GM11168 (cell line): Measurements from ENCODE around the gene PARD3.
"Not testable (repeated sequence)": the region's sequence is repeated elsewhere in the genome, so short reads cannot be mapped to it uniquely, and the experiment has no call there.

Experiments
- in situ Hi-C: fragments of 300-500 bp; cut with MboI; formaldehyde crosslinking; loops from one replicate; pipeline ENCODE4 v1.12.0; 2022; ENCODE audit warnings: low sequenced_read_pairs; ENCODE audit not compliant: unreplicated experiment

PARD3 gene

DNA sequence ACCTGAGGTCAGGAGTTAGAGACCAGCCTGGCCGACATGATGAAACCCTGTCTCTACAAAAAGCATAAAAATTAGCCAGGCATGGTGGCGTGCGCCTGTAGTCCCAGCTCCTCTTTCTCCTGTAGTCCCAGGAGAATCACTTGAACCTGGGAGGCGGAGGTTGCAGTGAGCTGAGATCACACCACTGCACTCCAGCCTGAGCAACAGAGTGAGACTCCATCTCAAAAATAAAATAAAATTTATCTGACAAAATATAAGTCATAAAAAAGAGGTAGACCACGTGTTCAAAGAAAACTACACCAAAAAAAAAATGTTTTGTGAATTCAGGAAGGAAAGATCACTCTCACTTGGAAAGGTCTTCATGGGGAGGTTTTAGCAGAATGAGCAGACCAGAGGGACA lies 114.3 kb downstream of the PARD3 start:
- in situ Hi-C loops, result not testable (repeated sequence)

- in situ Hi-C loops, result no loop called here
These were observed 115.1 kb downstream of the PARD3 start for GRCh38 chr10:34699904-34700517.

DNA sequence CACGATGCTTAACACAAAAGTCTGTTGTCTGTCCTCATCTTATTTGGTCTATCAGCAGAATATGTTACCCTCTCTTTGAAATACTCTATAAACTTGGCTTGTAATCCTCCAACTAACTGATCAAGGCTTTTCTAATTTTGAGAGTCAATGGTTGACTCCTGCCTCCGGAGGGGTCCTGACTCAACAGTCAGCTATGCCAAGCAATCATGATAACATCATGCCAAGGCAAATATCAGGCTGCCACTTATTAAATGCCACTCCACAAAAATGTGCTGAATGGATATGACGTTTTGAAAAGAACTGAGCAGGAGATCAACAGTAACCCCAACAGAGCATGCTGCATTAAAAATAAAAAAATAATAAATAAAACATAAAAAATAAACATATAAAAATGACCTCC lies 116.1 kb downstream of the PARD3 start:
- in situ Hi-C loops, result no loop called here

GRCh38 chr10:34698248-34698831 lies 116.8 kb downstream of the PARD3 start:
- in situ Hi-C loops, result no loop called here

GRCh38 chr10:34697351-34698247 lies 117.5 kb downstream of the PARD3 start:
- in situ Hi-C loops, result no loop called here

- in situ Hi-C loops, result no loop called here
These were observed 118.7 kb downstream of the PARD3 start for GRCh38 chr10:34696423-34696822.

GRCh38 chr10:34690383-34691049 lies 124.6 kb downstream of the PARD3 start:
- in situ Hi-C loops, result no loop called here

- in situ Hi-C loops, result no loop called here
These were observed 126.0 kb downstream of the PARD3 start for GRCh38 chr10:34689053-34689452.

GRCh38 chr10:34687434-34688210 lies 127.5 kb downstream of the PARD3 start:
- in situ Hi-C loops, result no loop called here

DNA sequence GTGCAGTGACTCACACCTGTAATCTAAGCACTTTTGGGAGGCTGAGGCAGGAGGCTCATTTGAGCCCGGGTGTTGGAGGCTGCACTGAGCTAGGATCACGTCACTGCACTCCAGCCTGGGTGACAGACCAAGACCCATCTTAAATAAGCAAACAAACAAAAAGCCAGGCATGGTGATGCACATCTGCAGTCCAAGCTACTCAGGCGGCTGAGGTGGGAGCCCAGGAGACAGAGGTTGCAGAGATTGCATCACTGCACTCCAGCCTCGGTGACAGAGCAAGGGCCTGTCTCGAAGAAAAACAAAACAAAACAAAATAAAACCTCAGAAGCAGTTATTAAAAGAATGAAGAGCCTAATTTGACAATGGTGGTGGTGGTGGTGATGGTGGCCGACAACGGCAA lies 132.5 kb downstream of the PARD3 start:
- in situ Hi-C loops, result no loop called here

- in situ Hi-C loops, result no loop called here
These were observed 133.2 kb downstream of the PARD3 start for GRCh38 chr10:34681933-34682332.

GRCh38 chr10:34679177-34679576 lies 135.9 kb downstream of the PARD3 start:
- in situ Hi-C loops, result no loop called here

GRCh38 chr10:34677591-34677990 lies 137.5 kb downstream of the PARD3 start:
- in situ Hi-C loops, result no loop called here

GRCh38 chr10:34677132-34677531 lies 138.0 kb downstream of the PARD3 start:
- in situ Hi-C loops, result no loop called here

DNA sequence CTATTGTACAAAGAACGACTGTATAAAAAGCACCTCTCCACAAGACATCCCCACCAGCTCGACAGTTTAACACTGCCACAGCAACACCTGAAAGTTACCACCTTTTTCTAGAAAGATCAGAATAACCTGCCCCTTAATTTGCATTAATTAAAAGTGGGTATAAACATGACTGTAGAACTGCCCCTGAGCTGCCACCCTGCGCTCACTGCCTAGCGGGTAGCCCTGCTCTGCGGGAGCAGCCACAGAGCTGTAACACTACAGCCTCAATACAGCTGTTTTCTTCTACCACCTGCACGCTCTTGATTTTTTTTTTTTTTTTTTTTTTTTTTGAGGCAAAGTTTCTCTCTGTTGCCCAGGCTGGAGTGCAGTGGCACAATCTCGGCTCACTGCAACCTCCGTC lies 140.9 kb downstream of the PARD3 start:
- in situ Hi-C loops, result no loop called here

DNA sequence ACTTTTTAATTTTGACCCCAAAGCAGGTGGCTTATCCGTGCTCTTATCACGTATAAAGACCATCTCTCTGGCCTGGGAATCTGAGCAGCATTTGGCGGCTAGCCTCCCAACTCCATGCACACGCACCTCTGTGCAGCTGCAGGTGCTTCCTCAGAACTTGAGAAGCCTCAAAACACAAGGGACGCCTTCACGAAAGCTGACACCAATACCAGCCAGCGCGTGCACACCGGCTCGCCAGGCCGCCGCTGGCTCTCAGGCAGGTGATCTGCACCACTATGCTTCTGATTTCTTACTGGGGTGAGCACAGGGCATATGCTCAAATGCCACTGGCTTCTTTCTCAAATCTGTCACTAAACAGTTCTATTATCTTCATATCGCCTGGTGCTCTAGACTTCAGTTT lies 145.0 kb downstream of the PARD3 start:
- in situ Hi-C loops, result no loop called here

GRCh38 chr10:34669079-34669478 lies 146.0 kb downstream of the PARD3 start:
- in situ Hi-C loops, result no loop called here

- in situ Hi-C loops, result no loop called here
These were observed 147.9 kb downstream of the PARD3 start for GRCh38 chr10:34667177-34667576.

DNA sequence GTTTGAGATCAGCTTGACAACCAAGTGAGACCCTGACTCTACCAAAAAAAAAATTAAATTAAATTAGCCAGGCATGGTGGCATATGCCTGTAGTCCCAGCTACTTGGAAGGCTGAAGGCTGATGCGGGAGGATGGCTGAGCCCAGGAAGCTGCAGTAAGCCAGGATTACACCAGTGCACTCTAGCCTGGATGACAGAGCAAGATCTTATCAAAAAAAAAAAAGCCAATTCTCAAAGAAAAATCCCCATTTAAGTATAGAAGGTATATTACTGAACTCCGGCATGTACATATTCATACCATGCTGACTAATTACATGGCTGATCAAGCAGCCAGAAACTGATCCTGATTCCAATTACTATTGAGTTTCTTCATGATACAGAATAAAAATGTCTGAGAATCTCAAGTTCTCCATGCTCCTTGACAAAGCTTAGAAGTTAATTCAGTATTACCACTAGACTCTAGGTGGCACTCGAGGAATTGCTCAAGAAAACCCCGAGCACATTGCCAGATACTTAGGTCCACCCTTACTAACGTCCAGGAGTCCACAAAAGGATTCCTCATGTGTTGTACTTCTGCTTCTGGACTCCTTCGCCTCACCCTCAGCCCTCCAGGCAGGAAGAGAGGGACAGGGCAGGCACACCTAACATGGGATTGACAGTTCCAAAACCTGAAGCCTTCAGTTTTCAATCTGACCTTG lies 148.9 kb downstream of the PARD3 start:
- in situ Hi-C loops, result no loop called here

GRCh38 chr10:34664706-34665105 lies 150.4 kb downstream of the PARD3 start:
- in situ Hi-C loops, result no loop called here
